Measurements from ENCODE around the gene IQCM.

DNA sequence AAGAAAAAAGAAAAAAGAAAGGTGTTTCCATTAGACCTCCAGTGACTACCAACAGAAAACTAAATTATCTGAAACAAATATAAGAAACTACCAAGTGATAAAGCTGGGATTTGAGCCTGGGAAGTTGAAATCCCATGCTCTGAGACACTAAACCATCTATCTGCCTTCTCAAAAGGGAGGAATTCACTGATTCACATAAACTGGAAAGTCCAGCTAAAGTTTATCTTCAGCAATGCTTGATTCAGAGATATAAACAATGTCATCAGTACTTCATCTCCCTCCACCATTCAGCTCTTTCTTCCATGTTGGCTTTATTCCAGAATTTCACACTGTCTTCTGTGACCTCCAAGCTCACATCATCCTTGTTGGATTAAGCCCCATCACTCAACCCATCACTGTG, 96.3 kb downstream of the IQCM start:
- TF ChIP-seq, protein P1, sequence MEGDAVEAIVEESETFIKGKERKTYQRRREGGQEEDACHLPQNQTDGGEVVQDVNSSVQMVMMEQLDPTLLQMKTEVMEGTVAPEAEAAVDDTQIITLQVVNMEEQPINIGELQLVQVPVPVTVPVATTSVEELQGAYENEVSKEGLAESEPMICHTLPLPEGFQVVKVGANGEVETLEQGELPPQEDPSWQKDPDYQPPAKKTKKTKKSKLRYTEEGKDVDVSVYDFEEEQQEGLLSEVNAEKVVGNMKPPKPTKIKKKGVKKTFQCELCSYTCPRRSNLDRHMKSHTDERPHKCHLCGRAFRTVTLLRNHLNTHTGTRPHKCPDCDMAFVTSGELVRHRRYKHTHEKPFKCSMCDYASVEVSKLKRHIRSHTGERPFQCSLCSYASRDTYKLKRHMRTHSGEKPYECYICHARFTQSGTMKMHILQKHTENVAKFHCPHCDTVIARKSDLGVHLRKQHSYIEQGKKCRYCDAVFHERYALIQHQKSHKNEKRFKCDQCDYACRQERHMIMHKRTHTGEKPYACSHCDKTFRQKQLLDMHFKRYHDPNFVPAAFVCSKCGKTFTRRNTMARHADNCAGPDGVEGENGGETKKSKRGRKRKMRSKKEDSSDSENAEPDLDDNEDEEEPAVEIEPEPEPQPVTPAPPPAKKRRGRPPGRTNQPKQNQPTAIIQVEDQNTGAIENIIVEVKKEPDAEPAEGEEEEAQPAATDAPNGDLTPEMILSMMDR (IDR thresholded peaks at IDR 0.05), result no peak
- TF ChIP-seq POLR2A (IDR thresholded peaks at IDR 0.05), result no peak

Data from lower leg skin (tissue), 3 donors.